Loucy (cell line): ENCODE results near the gene CCDC81.

Experiments used
- EZH2phosphoT487 ChIP-seq: fragments of 200-600 bp; IDR thresholded peaks from 2 replicates; pipeline ENCODE4 v1.6.1; 2018; ENCODE audit warnings: antibody characterized with exemption, mild to moderate bottlenecking, moderate library complexity, borderline replicate concordance
- TF ChIP-seq, protein P1 (sequence below): fragments of 200-600 bp; sonication (generic); conservative IDR thresholded peaks from 2 replicates; pipeline ENCODE4 v1.5.1; 2014; ENCODE audit warnings: mild to moderate bottlenecking, antibody characterized with exemption, low read length

GRCh38 chr11:86363424-86363823, 11.3 kb upstream of the CCDC81 start:
- TF ChIP-seq, protein P1, sequence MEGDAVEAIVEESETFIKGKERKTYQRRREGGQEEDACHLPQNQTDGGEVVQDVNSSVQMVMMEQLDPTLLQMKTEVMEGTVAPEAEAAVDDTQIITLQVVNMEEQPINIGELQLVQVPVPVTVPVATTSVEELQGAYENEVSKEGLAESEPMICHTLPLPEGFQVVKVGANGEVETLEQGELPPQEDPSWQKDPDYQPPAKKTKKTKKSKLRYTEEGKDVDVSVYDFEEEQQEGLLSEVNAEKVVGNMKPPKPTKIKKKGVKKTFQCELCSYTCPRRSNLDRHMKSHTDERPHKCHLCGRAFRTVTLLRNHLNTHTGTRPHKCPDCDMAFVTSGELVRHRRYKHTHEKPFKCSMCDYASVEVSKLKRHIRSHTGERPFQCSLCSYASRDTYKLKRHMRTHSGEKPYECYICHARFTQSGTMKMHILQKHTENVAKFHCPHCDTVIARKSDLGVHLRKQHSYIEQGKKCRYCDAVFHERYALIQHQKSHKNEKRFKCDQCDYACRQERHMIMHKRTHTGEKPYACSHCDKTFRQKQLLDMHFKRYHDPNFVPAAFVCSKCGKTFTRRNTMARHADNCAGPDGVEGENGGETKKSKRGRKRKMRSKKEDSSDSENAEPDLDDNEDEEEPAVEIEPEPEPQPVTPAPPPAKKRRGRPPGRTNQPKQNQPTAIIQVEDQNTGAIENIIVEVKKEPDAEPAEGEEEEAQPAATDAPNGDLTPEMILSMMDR, result no peak
- TF ChIP-seq EZH2phosphoT487, result no peak
